Activated CD8-positive, alpha-beta memory T cell treated with anti-CD3 and anti-CD28 coated beads, Interleukin-2, amount 50 U/mL, for 24 hours (primary cell): Measurements from ENCODE around the gene SART3.
"Not testable (repeated sequence)": the region's sequence is repeated elsewhere in the genome, so short reads cannot be mapped to it uniquely, and the experiment has no call there.

Experiments
- DNase-seq: peaks from one replicate; pipeline ENCODE4 v3.0.0-alpha.2; 2020; ENCODE audit errors: extremely low read depth

The SART3 gene

DNA sequence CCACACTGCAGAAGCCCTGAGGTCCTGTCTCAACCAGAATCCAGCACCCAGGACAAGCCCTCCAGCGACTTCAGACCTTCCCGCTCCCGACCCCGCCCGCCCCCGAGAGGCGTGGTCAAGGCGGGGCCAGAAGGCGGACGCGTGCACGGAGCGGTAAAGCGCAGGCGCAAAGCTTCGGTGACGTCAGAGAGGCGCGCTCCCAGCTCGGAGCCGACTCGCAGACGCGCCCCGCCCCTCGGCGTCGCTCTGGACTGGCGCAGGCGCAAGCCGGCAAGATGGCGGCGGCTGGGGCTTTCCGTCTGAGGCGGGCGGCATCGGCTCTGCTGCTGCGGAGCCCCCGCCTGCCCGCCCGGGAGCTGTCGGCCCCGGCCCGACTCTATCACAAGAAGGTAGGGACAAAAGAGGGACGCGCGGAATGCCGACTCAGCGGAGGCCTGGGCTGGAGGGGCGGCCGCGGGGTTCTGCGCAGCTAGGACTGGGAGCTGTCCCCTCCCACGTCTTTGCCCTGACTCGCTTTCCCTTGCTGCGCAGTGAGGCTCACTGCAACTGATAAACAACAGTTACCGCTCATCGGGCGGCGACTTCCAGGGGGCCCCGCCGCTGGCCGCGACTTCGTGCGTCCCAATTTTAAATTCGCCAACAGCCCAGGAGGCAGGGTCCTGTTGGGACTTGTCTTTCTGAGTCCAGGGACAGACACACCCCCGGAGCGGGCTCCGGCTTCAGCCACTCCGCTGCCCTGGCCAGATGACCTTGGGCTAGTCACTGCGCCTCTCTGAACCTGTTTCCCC, 1.6 kb upstream of the SART3 start, which contains the start of gene ISCU:
ISCU (plus strand) TSS at position 249 of the 788 bp plus-strand sequence; CDS start at position 276, 27 bp downstream.
- peak; percentile 95 for DNase-seq

DNA sequence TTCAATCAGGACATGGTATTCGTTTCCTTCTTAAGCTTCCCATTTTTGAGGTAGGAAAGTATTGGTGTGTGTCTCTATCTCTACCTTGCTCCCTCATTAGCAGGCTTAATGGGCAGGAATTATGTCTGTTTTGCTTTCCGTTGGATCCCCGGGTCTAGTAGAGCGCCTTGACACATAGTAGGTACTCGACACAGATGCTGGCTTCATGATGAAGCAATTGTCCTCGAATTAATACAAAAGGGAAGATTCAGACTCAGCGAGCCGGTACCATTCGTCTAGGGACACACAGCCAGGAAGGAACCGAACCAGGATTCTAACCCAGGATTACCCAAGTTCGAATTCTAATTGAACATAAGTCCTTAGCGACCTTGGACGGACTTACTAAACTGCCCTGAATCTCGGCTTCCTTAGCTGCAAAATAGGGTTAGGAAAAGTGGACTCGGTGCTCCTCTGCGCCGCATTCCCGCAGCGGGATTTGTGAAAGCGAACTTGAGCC, 927 bp upstream of the SART3 start:
- no peak for DNase-seq

DNA sequence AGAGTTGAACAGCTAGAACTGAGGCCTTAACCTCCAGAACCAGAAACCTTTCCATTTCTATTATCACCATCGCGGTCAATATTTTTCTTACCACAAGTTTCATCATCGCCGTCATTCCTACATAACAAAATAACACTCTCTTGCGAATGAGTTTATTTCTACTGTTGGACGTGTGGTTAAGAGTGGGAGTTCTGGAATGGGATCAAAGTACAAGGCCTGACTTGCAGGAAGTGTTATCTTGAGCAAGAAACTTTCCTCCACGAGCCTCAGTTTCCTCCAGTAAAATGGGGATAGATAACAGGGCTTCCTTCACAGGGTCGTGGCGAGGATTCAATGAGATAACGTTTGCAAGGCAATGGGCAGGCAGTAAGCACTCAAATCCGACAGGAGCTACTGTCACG, 652 bp downstream of the SART3 start:
- DNase-seq, result no peak

GRCh38 chr12:108559748-108560147, 1.2 kb downstream of the SART3 start:
- no peak for DNase-seq

DNA sequence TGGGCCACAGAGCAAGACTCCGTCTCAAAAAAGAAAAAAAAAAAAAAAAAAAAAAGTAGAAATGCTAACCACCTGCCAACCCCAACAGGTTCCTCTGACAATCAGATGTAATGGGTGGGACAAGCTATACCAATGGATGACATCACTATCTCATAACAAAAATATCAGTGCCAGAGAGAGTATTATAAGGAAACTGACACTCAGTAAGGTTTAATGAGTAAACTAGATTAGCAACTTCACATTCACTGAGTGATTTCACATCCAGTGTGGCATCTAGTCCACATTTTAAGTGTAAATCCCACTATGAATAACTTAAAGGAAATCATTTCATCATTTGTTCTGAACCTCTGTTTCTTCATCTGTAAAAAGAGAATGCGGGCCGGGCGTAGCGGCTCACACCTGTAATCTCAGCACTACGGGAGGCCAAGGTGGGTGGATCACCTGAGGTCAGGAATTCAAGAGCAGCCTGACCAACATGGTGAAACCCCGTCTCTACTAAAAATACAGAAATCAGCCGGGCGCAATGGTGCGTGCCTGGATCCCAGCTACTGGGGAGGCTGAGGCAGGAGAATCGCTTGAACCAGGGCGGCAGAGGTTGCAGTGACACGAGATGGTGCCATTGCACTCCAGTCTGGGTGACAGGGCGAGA, 1.8 kb downstream of the SART3 start:
- DNase-seq, result no peak

GRCh38 chr12:108555383-108555782, 5.6 kb downstream of the SART3 start:
- not testable (repeated sequence) for DNase-seq

GRCh38 chr12:108553799-108554198, 7.2 kb downstream of the SART3 start:
- no peak for DNase-seq

GRCh38 chr12:108551535-108551934, 9.4 kb downstream of the SART3 start:
- DNase-seq, result no peak

- DNase-seq, result no peak
These were observed 11.9 kb downstream of the SART3 start for GRCh38 chr12:108548954-108549521.

GRCh38 chr12:108547686-108548085, 13.3 kb downstream of the SART3 start:
- DNase-seq, result no peak

- DNase-seq, result no peak
These were observed 17.3 kb downstream of the SART3 start for GRCh38 chr12:108543652-108544051.

DNA sequence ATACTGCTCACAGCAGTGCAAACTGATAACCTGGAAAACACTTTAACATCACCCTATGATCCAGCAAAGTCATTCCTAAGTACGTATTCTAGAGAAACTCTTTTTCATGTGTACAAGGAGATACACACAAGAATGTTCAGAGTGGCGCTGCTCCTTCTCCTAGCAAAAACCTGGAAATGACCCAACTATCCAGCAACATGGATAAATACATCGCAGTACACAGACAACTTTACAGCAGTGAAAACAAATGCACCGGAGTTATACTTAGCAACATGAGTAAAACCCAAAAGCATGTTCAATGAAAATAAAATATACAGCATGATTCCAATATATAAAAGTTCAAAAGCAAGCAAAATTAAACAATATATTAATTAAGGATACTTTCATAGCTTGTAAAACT, 18.7 kb downstream of the SART3 start:
- DNase-seq, result no peak

DNA sequence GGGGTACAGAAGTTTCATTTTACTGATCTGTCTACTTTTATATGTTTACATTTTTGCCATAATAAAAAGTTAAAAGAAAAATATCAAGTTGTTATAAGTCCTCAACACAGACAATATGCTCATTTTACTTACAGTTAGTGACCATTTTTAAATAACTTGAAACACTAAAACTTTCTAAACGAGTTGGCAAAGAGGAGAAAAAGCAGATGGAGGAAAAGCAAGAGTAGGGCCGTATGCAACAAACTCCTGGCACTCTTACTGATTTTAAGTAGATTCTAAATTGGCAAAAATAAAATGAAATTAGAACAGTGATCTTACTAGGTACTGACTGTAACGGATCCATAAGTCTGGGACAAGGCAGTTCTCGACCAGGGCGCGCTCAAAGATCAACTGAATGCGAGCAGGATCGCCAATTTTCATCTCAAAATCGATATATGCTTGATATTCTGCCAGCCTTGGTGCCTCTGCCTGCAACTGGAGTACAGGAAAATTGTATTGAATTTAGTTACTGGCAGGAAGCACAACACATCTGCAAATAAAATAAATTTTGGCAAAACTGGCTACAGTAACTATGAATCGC, 22.3 kb downstream of the SART3 start:
- no peak for DNase-seq

DNA sequence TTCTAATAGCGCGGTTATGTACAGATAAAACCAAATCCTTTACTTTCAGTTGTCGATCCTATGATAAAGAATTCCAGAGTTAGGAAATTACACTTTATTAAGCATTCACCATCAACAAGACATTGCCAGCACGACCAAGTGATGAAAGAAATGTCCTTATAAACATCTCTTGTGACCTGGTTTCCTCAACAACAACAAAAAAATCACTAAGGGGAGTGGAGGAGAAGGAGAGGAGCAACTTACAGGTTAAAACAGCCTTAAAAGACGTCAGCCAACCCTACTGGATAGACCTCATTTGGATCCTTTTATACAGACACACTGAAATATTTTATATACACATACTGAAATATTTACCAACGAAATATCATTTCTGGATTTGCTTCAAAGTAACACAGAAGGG, 22.8 kb downstream of the SART3 start:
- no peak for DNase-seq

GRCh38 chr12:108531929-108532848, 28.8 kb downstream of the SART3 start:
- DNase-seq, result no peak

DNA sequence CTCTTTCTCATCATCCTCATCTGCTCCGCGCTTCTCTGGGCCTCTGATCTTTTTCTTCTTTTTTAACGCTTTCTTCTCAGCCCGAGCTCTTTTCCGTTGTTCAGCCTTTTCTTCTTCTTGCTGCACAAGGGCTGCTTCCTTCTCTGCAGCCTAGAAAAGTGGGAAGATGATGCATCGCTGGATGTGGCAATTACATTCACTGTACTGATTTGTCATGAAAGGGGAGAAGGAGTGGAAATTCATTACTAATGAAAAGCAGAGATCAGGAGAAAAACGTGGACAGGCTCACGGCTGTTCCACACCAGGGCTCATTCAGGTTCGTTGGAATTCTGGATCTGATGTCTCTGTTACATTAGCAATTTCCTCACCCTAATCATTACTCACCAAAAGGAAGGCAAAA, 30.8 kb downstream of the SART3 start:
- DNase-seq, result no peak

DNA sequence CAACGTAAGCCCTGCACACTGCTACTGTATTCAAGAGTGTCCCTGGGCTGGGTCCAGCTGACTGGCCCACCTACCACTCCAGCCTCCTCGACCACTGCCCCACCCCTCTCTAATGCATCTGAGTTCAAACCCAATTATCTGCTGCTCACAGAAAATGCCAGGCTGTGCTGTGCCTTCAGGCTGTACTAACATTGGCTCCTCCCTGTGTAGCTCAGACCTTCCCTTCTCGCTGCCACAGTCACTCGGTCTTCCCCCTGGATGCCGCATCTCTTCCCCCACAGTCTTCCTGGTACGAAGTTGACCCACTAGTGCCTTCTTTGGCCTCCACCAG, 33.8 kb downstream of the SART3 start:
- DNase-seq, result no peak

DNA sequence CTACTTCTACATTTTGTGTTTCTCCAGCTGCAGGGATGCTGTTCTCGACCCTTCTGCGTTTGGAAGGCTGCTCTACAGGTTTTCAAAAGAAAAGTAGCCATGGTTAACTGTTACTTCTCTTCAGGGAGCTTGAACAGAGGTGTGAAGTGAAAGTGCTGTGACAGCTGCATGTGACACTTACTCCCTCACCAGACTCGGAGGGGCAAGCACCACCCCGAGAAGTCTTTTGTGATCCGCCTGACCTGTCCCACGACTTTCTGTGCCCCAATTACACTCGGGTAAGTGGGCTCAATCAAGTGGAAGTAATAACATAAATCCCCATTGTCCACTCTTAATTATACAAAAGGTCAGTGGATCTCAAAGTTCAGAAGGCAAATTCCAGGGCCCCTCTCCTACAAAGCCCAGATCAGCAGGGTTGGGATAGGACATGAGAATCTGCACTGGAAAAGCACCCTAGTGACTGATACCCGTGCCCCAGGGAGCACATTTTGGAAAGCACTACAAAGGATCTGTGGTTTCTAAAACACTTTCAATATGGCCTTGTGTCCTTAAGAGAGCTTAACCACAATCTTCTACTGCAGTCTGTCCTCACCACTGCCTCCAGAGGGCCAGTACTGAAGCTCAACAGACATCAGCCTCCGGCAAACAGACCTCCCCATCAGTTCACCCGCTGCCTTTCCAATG, 34.3 kb downstream of the SART3 start:
- DNase-seq, result no peak

GRCh38 chr12:108525681-108526080, 35.3 kb downstream of the SART3 start:
- DNase-seq, result no peak

GRCh38 chr12:108523365-108523764, 37.6 kb downstream of the SART3 start:
- no peak for DNase-seq

GRCh38 chr12:108519558-108519957, 41.4 kb downstream of the SART3 start:
- no peak for DNase-seq
